ENCODE data around the gene STK32C.

STK32C gene

GRCh38 chr10:132226586-132227405, 81.0 kb downstream of the STK32C start:
- FAIRE-seq (no peak), DNase-seq (ENCODE audit: insufficient read length, low spot score) (no peak)
- no peak for TF ChIP-seq CTCF (IDR thresholded peaks at IDR 0.05; ENCODE audit: insufficient read depth, missing control alignments)

GRCh38 chr10:132225849-132226205, 81.9 kb downstream of the STK32C start:
- no peak for DNase-seq (ENCODE audit: insufficient read length, low spot score)
- no peak for FAIRE-seq
- TF ChIP-seq CTCF (IDR thresholded peaks at IDR 0.05; ENCODE audit: insufficient read depth, missing control alignments): no peak

- no peak for TF ChIP-seq CTCF (IDR thresholded peaks at IDR 0.05; ENCODE audit: insufficient read depth, missing control alignments)
- FAIRE-seq (no peak), DNase-seq (ENCODE audit: insufficient read length, low spot score) (no peak)
These were observed 82.5 kb downstream of the STK32C start for GRCh38 chr10:132225073-132225848.

- FAIRE-seq (no peak), DNase-seq (ENCODE audit: insufficient read length, low spot score) (no peak)
- TF ChIP-seq CTCF (IDR thresholded peaks at IDR 0.05; ENCODE audit: insufficient read depth, missing control alignments): no peak
These were observed 83.2 kb downstream of the STK32C start for GRCh38 chr10:132224343-132225072.

GRCh38 chr10:132223611-132224342, 84.0 kb downstream of the STK32C start:
- no peak for TF ChIP-seq CTCF (IDR thresholded peaks at IDR 0.05; ENCODE audit: insufficient read depth, missing control alignments)
- FAIRE-seq: no peak

GRCh38 chr10:132223156-132223590, 84.6 kb downstream of the STK32C start:
- peak; percentile 66 for DNase-seq (ENCODE audit: insufficient read length, low spot score)
- no peak for FAIRE-seq
- TF ChIP-seq CTCF (IDR thresholded peaks at IDR 0.05; ENCODE audit: insufficient read depth, missing control alignments): peak; percentile 96

More at GRCh38 chr10:132223611-132224342, 84.0 kb downstream of the STK32C start:
- DNase-seq (ENCODE audit: insufficient read length, low spot score): no peak
